B cell (primary cell): ENCODE data around the gene OVCA2.

ENCODE experiments used
- EZH2 ChIP-seq: IDR thresholded peaks from 2 replicates; pipeline ENCODE4 v1.6.1; 2012; ENCODE audit warnings: borderline replicate concordance, low read depth, mild to moderate bottlenecking, moderate library complexity, low read length; ENCODE audit not compliant: insufficient read depth, poor library complexity, severe bottlenecking
- TF ChIP-seq, protein P1 (sequence below): fragments of 200-600 bp; IDR thresholded peaks from one replicate; pipeline ENCODE4 v1.8.0; 2022; ENCODE audit warnings: antibody characterized with exemption, mild to moderate bottlenecking

- TF ChIP-seq, protein P1, sequence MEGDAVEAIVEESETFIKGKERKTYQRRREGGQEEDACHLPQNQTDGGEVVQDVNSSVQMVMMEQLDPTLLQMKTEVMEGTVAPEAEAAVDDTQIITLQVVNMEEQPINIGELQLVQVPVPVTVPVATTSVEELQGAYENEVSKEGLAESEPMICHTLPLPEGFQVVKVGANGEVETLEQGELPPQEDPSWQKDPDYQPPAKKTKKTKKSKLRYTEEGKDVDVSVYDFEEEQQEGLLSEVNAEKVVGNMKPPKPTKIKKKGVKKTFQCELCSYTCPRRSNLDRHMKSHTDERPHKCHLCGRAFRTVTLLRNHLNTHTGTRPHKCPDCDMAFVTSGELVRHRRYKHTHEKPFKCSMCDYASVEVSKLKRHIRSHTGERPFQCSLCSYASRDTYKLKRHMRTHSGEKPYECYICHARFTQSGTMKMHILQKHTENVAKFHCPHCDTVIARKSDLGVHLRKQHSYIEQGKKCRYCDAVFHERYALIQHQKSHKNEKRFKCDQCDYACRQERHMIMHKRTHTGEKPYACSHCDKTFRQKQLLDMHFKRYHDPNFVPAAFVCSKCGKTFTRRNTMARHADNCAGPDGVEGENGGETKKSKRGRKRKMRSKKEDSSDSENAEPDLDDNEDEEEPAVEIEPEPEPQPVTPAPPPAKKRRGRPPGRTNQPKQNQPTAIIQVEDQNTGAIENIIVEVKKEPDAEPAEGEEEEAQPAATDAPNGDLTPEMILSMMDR, result no peak
- TF ChIP-seq EZH2, result no peak
Measured at GRCh38 chr17:2092253-2092652, 50.4 kb downstream of the OVCA2 start.
